GM19351 (cell line): ENCODE results near the gene PBLD.
A peak's percentile ranks its signal among the peaks of the same experiment; 100 is the strongest.

Source experiments
- ATAC-seq: cut with Tn5 transposase; IDR thresholded peaks from one replicate; pipeline ENCODE4 v1.9.1; 2021; ENCODE audit warnings: mild to moderate bottlenecking, moderate library complexity; ENCODE audit not compliant: unreplicated experiment

PBLD gene

GRCh38 chr10:68332259-68333057, at the start of gene PBLD:
Gene PBLD (minus strand): TSS chr10:68332928. CDS start chr10:68306844, 26,084 bp downstream.
- ATAC-seq: peak; percentile 24

GRCh38 chr10:68371604-68372003, 38.9 kb upstream of the PBLD start:
- ATAC-seq: no peak

- no peak for ATAC-seq
These were observed 34.4 kb upstream of the PBLD start for GRCh38 chr10:68367121-68367520.

- ATAC-seq: no peak
These were observed 33.9 kb upstream of the PBLD start for GRCh38 chr10:68366600-68366999.

- ATAC-seq: no peak
These were observed 32.9 kb upstream of the PBLD start for GRCh38 chr10:68365611-68366010.

GRCh38 chr10:68364101-68364886, 31.6 kb upstream of the PBLD start:
- no peak for ATAC-seq

- ATAC-seq: no peak
These were observed 29.9 kb upstream of the PBLD start for GRCh38 chr10:68362590-68362989.

GRCh38 chr10:68359189-68359588, 26.5 kb upstream of the PBLD start:
- ATAC-seq: no peak

- ATAC-seq: no peak
These were observed 20.8 kb upstream of the PBLD start for GRCh38 chr10:68353537-68353936.

GRCh38 chr10:68348265-68348741, 15.6 kb upstream of the PBLD start:
- peak; percentile 61 for ATAC-seq

GRCh38 chr10:68346774-68347173, 14.0 kb upstream of the PBLD start:
- ATAC-seq: no peak

GRCh38 chr10:68345621-68346020, 12.9 kb upstream of the PBLD start:
- ATAC-seq: no peak

- no peak for ATAC-seq
These were observed 10.3 kb upstream of the PBLD start for GRCh38 chr10:68342909-68343516.

GRCh38 chr10:68340358-68341080, 7.8 kb upstream of the PBLD start:
- ATAC-seq: no peak

GRCh38 chr10:68336754-68337351, 4.1 kb upstream of the PBLD start:
- ATAC-seq: no peak

- ATAC-seq: no peak
These were observed 2.1 kb upstream of the PBLD start for GRCh38 chr10:68334672-68335467.

- ATAC-seq: no peak
These were observed 1.0 kb upstream of the PBLD start for GRCh38 chr10:68333440-68334431.

- no peak for ATAC-seq
These were observed 299 bp upstream of the PBLD start for GRCh38 chr10:68333058-68333395.
